GM13976 (cell line): Measurements from ENCODE around the gene PDE11A.

Experiments used
- DNase-seq: peaks from one replicate; pipeline ENCODE4 v3.0.0; 2012; ENCODE audit warnings: low spot score
- CTCF ChIP-seq: IDR thresholded peaks from 2 replicates; pipeline ENCODE4 v1.5.1; 2012; ENCODE audit warnings: borderline replicate concordance, mild to moderate bottlenecking; ENCODE audit not compliant: insufficient read depth; ENCODE audit errors: extremely low read depth, missing control alignments, control extremely low read depth
- in situ Hi-C: fragments of 300-500 bp; cut with MboI; formaldehyde crosslinking; loops from one replicate; pipeline ENCODE4 v1.12.0; 2022; ENCODE audit warnings: low sequenced_read_pairs, mixed read lengths, inconsistent platforms; ENCODE audit not compliant: unreplicated experiment

The PDE11A gene

GRCh38 chr2:177759443-177759842 lies 313.1 kb downstream of the PDE11A start:
- in situ Hi-C loops: no loop called here
- no peak for DNase-seq
- no peak for TF ChIP-seq CTCF

- DNase-seq: no peak
- in situ Hi-C loops: no loop called here
- no peak for TF ChIP-seq CTCF
Measured at GRCh38 chr2:177758591-177759371, 313.8 kb downstream of the PDE11A start.

- no peak for DNase-seq
- in situ Hi-C loops: no loop called here
- TF ChIP-seq CTCF: no peak
Measured at GRCh38 chr2:177756336-177756735, 316.2 kb downstream of the PDE11A start.

GRCh38 chr2:177754492-177754873 lies 318.1 kb downstream of the PDE11A start:
- DNase-seq: no peak
- no peak for TF ChIP-seq CTCF
- in situ Hi-C loops: no loop called here

- no peak for DNase-seq
Measured at GRCh38 chr2:177753682-177754491, 318.7 kb downstream of the PDE11A start.

GRCh38 chr2:177748360-177748759 lies 324.2 kb downstream of the PDE11A start:
- in situ Hi-C loops: loop anchor here (25.0 kb wide), 1 partner anchor 586 kb away; no protein-coding TSS in a partner anchor
- DNase-seq: no peak
- TF ChIP-seq CTCF: no peak

More at GRCh38 chr2:177753682-177754491, 318.7 kb downstream of the PDE11A start:
- in situ Hi-C loops: no loop called here
- TF ChIP-seq CTCF: no peak
